Neural cell (in vitro differentiated cells): ENCODE measurements around the gene UBASH3B. TPM values are rescaled to one million over a fixed set of nuclear protein-coding genes. Genes with fewer than 3 reads are reported as not detected.

Experiments used
- H2AFZ ChIP-seq: fragments of 200-600, 300-800 bp; sonication (generic), shearing (Covaris generic); 2 replicates; pipeline ENCODE4 v1.6.0; 2014; ENCODE audit warnings: low read depth, mild to moderate bottlenecking, antibody characterized with exemption, low read length, moderate library complexity
- H3F3A ChIP-seq: fragments of 200-600 bp; shearing (Covaris generic); 2 replicates; pipeline ENCODE4 v1.6.1; 2016; ENCODE audit warnings: mild to moderate bottlenecking, moderate library complexity, mixed read lengths, antibody characterized with exemption, low read length; ENCODE audit not compliant: insufficient read depth, poor library complexity, severe bottlenecking
- H3K27ac ChIP-seq: fragments of 200-600, 300-800 bp; sonication (generic), shearing (Covaris generic); 2 replicates; pipeline ENCODE4 v1.5.1; 2014; ENCODE audit warnings: mild to moderate bottlenecking, low read length, moderate library complexity
- H3K27me3 ChIP-seq: fragments of 300-800, 200-600 bp; sonication (generic), shearing (Covaris generic); 2 replicates; pipeline ENCODE4 v1.6.0; 2014; ENCODE audit warnings: mild to moderate bottlenecking, low read depth, low read length, moderate library complexity; ENCODE audit not compliant: insufficient read depth
- H3K36me3 ChIP-seq: fragments of 300-800, 200-600 bp; sonication (generic), shearing (Covaris generic); 2 replicates; pipeline ENCODE4 v1.5.1; 2014; ENCODE audit warnings: mild to moderate bottlenecking, antibody characterized with exemption, low read length, moderate library complexity; ENCODE audit not compliant: insufficient read depth
- H3K4me2 ChIP-seq: fragments of 300-800, 200-600 bp; sonication (generic), shearing (Covaris generic); 2 replicates; pipeline ENCODE4 v1.6.0; 2014; ENCODE audit warnings: mild to moderate bottlenecking, low read length
- H3K4me3 ChIP-seq: fragments of 300-800, 200-600 bp; sonication (generic), shearing (Covaris generic); 2 replicates; pipeline ENCODE4 v1.5.1; 2014; ENCODE audit warnings: mild to moderate bottlenecking, low read length, moderate library complexity
- H3K79me2 ChIP-seq: fragments of 200-600 bp; shearing (Covaris generic); replicated peaks from 2 replicates; pipeline ENCODE4 v1.6.0; 2014; ENCODE audit warnings: mild to moderate bottlenecking, low read length, moderate library complexity; ENCODE audit not compliant: insufficient read depth
- H3K9ac ChIP-seq: fragments of 300-800, 200-600 bp; sonication (generic), shearing (Covaris generic); 2 replicates; pipeline ENCODE4 v1.6.1; 2016; ENCODE audit warnings: mild to moderate bottlenecking, low read length, mixed read lengths
- H3K9me2 ChIP-seq: fragments of 200-600 bp; shearing (Covaris generic); 2 replicates; pipeline ENCODE4 v1.6.1; 2016; ENCODE audit warnings: mild to moderate bottlenecking, low read length, mixed read lengths; ENCODE audit not compliant: insufficient read depth
- H3K9me3 ChIP-seq: fragments of 200-600, 300-800 bp; sonication (generic), shearing (Covaris generic); 2 replicates; pipeline ENCODE4 v1.6.1; 2016; ENCODE audit warnings: mild to moderate bottlenecking, mixed run types, low read length, moderate library complexity, mixed read lengths
- H4K20me1 ChIP-seq: fragments of 200-600 bp; shearing (Covaris generic); 2 replicates; pipeline ENCODE4 v1.6.1; 2016; ENCODE audit warnings: mild to moderate bottlenecking, mixed run types; ENCODE audit not compliant: insufficient read depth
- CTCF ChIP-seq: fragments of 450-650 bp; IDR thresholded peaks from 2 replicates; pipeline ENCODE4 v1.5.1; 2014; ENCODE audit warnings: antibody characterized with exemption, mild to moderate bottlenecking, moderate library complexity; ENCODE audit not compliant: poor library complexity, severe bottlenecking
- EP300 ChIP-seq: fragments of 450-650 bp; conservative IDR thresholded peaks from 2 replicates; pipeline ENCODE4 v1.6.1; 2014; ENCODE audit warnings: antibody characterized with exemption, mild to moderate bottlenecking, moderate library complexity; ENCODE audit not compliant: poor library complexity, severe bottlenecking
- EZH2 ChIP-seq: fragments of 200-600, 300-800 bp; shearing (Covaris generic), sonication (generic); IDR thresholded peaks from 2 replicates; pipeline ENCODE4 v1.6.1; 2014; ENCODE audit warnings: antibody characterized with exemption, low read length, borderline replicate concordance, mild to moderate bottlenecking; ENCODE audit not compliant: insufficient read depth, poor library complexity, severe bottlenecking
- MXI1 ChIP-seq: fragments of 450-650 bp; conservative IDR thresholded peaks from 2 replicates; pipeline ENCODE4 v1.6.1; 2014; ENCODE audit warnings: antibody characterized with exemption, mild to moderate bottlenecking; ENCODE audit not compliant: poor library complexity, severe bottlenecking
- POLR2AphosphoS5 ChIP-seq: IDR thresholded peaks from 2 replicates; pipeline ENCODE4 v1.6.1; 2012
- RAD21 ChIP-seq: fragments of 450-650 bp; conservative IDR thresholded peaks from 2 replicates; pipeline ENCODE4 v1.6.1; 2014; ENCODE audit warnings: antibody characterized with exemption, mild to moderate bottlenecking, moderate library complexity
- SMC3 ChIP-seq: fragments of 450-650 bp; conservative IDR thresholded peaks from 2 replicates; pipeline ENCODE4 v1.6.1; 2014; ENCODE audit warnings: antibody characterized with exemption, mild to moderate bottlenecking, moderate library complexity; ENCODE audit not compliant: poor library complexity
- TAF1 ChIP-seq: IDR thresholded peaks from 2 replicates; pipeline ENCODE4 v1.6.1; 2012; ENCODE audit warnings: low read depth
- polyA plus RNA-seq: library from polyadenylated mRNA; depleted of rRNA; stranded (reverse); fragments of >200 nt; gene quantifications from 2 replicates; pipeline ENCODE4 v1.2.3, GENCODE V29; 2014
- TF ChIP-seq, protein P1 (sequence below): IDR thresholded peaks from 2 replicates; pipeline ENCODE4 v1.6.1; 2012; ENCODE audit warnings: borderline replicate concordance

UBASH3B gene
- polyA plus RNA-seq, 1 donor from 2014 or later: 4.2 TPM

DNA sequence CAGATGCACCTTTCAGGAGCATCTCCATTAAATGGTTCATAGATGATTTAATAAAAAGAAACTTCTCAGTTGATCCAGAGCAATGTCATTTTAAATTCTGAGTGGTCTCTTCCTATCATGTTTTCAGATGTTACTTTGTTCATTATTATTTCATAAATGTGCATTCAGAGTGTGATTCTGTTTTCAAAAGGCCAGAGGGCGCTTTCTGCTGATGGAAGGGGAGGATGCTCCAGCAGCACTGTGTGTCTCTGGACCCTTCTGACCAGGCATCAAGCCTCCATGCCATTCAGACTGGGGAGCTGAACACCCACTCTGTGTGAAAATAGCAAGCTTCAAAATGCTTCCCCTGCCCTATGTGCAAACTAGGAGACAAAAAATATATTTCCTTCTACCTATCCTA is 158.9 kb downstream of the UBASH3B start:
- Histone ChIP-seq H3K36me3 (no peaks in the 10 kb centered on the region), H3K27ac (no peak overlapping the region), H3F3A (no peaks in the 10 kb centered on the region), H3K27me3 (no peaks in the 10 kb centered on the region), H3K79me2 (no peaks in the 10 kb centered on the region), H3K4me3 (no peak overlapping the region), H2AFZ (no peak overlapping the region), H3K9me2 (no peaks in the 10 kb centered on the region), H3K9ac (no peak overlapping the region), H3K4me2 (no peak overlapping the region), H3K9me3 (no peaks in the 10 kb centered on the region), H4K20me1 (no peaks in the 10 kb centered on the region)
- TF ChIP-seq TAF1: no peak
- TF ChIP-seq SMC3: no peak
- TF ChIP-seq, protein P1, sequence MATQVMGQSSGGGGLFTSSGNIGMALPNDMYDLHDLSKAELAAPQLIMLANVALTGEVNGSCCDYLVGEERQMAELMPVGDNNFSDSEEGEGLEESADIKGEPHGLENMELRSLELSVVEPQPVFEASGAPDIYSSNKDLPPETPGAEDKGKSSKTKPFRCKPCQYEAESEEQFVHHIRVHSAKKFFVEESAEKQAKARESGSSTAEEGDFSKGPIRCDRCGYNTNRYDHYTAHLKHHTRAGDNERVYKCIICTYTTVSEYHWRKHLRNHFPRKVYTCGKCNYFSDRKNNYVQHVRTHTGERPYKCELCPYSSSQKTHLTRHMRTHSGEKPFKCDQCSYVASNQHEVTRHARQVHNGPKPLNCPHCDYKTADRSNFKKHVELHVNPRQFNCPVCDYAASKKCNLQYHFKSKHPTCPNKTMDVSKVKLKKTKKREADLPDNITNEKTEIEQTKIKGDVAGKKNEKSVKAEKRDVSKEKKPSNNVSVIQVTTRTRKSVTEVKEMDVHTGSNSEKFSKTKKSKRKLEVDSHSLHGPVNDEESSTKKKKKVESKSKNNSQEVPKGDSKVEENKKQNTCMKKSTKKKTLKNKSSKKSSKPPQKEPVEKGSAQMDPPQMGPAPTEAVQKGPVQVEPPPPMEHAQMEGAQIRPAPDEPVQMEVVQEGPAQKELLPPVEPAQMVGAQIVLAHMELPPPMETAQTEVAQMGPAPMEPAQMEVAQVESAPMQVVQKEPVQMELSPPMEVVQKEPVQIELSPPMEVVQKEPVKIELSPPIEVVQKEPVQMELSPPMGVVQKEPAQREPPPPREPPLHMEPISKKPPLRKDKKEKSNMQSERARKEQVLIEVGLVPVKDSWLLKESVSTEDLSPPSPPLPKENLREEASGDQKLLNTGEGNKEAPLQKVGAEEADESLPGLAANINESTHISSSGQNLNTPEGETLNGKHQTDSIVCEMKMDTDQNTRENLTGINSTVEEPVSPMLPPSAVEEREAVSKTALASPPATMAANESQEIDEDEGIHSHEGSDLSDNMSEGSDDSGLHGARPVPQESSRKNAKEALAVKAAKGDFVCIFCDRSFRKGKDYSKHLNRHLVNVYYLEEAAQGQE: no peak
- TF ChIP-seq MXI1: no peak
- no peak for TF ChIP-seq POLR2AphosphoS5
- no peak for TF ChIP-seq EZH2

GRCh38 chr11:122815900-122816299 is 160.4 kb downstream of the UBASH3B start:
- Histone ChIP-seq H3K4me2 (no peak overlapping the region), H2AFZ (no peak overlapping the region), H3K27ac (no peak overlapping the region), H3F3A (no peaks in the 10 kb centered on the region), H3K9ac (no peak overlapping the region), H3K9me3 (no peaks in the 10 kb centered on the region), H3K36me3 (no peaks in the 10 kb centered on the region), H3K9me2 (no peaks in the 10 kb centered on the region), H3K4me3 (no peak overlapping the region), H4K20me1 (no peaks in the 10 kb centered on the region), H3K79me2 (no peaks in the 10 kb centered on the region), H3K27me3 (no peaks in the 10 kb centered on the region)
- no peak for TF ChIP-seq CTCF
- TF ChIP-seq EP300: no peak
- TF ChIP-seq POLR2AphosphoS5: no peak
- no peak for TF ChIP-seq MXI1
- no peak for TF ChIP-seq TAF1
- no peak for TF ChIP-seq RAD21
- TF ChIP-seq, protein P1: no peak
- no peak for TF ChIP-seq SMC3
- TF ChIP-seq EZH2: no peak
